GM23338 (cell line): ENCODE data around the gene ZMAT3.

Experiments used
- CTCF ChIP-seq, 2 experiments: fragments of 200-600 bp in 1 of 2; sonication (generic) in 1 of 2; conservative IDR thresholded peaks; 2 replicates each; pipeline versions ENCODE4 v1.5.1 to v1.6.1; 2016 to 2017; ENCODE audit warnings: antibody characterized with exemption in 2 of 2, low read depth in 2 of 2, mild to moderate bottlenecking in 2 of 2, moderate library complexity in 1 of 2
- EZH2 ChIP-seq: fragments of 200-600 bp; sonication (generic); IDR thresholded peaks from one replicate; pipeline ENCODE4 v1.8.0; 2017; ENCODE audit warnings: antibody characterized with exemption, mild to moderate bottlenecking, low read depth; ENCODE audit not compliant: unreplicated experiment
- NANOG ChIP-seq: IDR thresholded peaks from 2 replicates; pipeline ENCODE4 v1.6.1; 2016; ENCODE audit warnings: antibody characterized with exemption, borderline replicate concordance

GRCh38 chr3:179091113-179091512 is 19.5 kb upstream of the ZMAT3 start:
- no peak for TF ChIP-seq CTCF (conservative IDR thresholded peaks at IDR 0.05; ENCODE audit: low read depth in 2 of 2)
- TF ChIP-seq EZH2, result no peak
- no peak for TF ChIP-seq NANOG
